ENCODE data around the gene TTI1.

DNA sequence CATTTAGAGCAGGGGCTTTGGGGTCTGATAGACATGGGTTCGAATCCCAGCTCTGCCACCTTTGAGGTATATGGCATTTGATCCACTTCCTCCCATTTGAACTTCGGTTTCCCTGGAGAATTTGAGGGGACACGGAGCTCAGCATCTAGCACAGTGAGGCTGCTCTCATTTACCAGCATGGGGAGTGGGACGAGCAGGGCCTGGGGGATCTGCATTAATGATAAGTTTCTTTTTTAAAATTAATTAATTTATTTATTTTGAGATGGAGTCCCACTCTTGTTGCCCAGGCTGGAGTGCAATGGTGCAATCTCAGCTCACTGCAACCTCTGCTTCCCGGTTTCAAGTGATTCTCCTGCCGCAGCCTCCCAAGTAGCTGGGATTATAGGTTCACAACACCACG, 77.7 kb downstream of the TTI1 start:
- no peak for TF ChIP-seq EZH2 (IDR thresholded peaks at IDR 0.05; ENCODE audit: borderline replicate concordance)
- TF ChIP-seq, protein P1, sequence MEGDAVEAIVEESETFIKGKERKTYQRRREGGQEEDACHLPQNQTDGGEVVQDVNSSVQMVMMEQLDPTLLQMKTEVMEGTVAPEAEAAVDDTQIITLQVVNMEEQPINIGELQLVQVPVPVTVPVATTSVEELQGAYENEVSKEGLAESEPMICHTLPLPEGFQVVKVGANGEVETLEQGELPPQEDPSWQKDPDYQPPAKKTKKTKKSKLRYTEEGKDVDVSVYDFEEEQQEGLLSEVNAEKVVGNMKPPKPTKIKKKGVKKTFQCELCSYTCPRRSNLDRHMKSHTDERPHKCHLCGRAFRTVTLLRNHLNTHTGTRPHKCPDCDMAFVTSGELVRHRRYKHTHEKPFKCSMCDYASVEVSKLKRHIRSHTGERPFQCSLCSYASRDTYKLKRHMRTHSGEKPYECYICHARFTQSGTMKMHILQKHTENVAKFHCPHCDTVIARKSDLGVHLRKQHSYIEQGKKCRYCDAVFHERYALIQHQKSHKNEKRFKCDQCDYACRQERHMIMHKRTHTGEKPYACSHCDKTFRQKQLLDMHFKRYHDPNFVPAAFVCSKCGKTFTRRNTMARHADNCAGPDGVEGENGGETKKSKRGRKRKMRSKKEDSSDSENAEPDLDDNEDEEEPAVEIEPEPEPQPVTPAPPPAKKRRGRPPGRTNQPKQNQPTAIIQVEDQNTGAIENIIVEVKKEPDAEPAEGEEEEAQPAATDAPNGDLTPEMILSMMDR (IDR thresholded peaks at IDR 0.05; ENCODE audit: poor library complexity), result no peak
- no peak for TF ChIP-seq EZH2phosphoT487 (IDR thresholded peaks at IDR 0.05; ENCODE audit: low read depth, severe bottlenecking, unreplicated experiment)

Data from hepatocyte (in vitro differentiated cells).